WTC11 (cell line): ENCODE results near the gene TEX14. TPM values are rescaled to one million over a fixed set of nuclear protein-coding genes. Genes with fewer than 3 reads are reported as not detected.

Experiments used
- ATAC-seq: fragments of 200-7000 bp; cut with Tn5 transposase; 2 replicates; pipeline ENCODE4 v1.10.0; 2021; ENCODE audit warnings: mild to moderate bottlenecking, moderate library complexity
- CTCF ChIA-PET: fragments of 300-600 bp; sonication (Branson Sonifier 250); formaldehyde crosslinking; loops from one replicate; lab custom pipeline; 2021; ENCODE audit warnings: antibody characterized with exemption; lab: Charles Lee
- POLR2A ChIA-PET: fragments of 350-600 bp; sonication (Branson Sonifier 250); formaldehyde crosslinking; loops from one replicate; lab custom pipeline; 2021; ENCODE audit warnings: antibody characterized with exemption; lab: Charles Lee
- DNase-seq: peaks from one replicate; pipeline ENCODE4 v3.0.0; 2021; ENCODE audit warnings: low spot score
- H3K27ac Mint-ChIP-seq: 2 replicates; pipeline ENCODE4 v1.8.0; 2021; ENCODE audit warnings: mixed read lengths
- H3K27me3 Mint-ChIP-seq: 2 replicates; pipeline ENCODE4 v1.8.0; 2021; ENCODE audit warnings: low read depth, mild to moderate bottlenecking, moderate library complexity, mixed read lengths
- H3K36me3 Mint-ChIP-seq: 2 replicates; pipeline ENCODE4 v1.8.0; 2021; ENCODE audit warnings: mixed read lengths
- H3K4me1 Mint-ChIP-seq: 2 replicates; pipeline ENCODE4 v1.8.0; 2022; ENCODE audit warnings: mixed read lengths
- H3K4me3 Mint-ChIP-seq: 2 replicates; pipeline ENCODE4 v1.8.0; 2021; ENCODE audit warnings: mild to moderate bottlenecking, moderate library complexity, mixed read lengths
- H3K9me3 Mint-ChIP-seq: 2 replicates; pipeline ENCODE4 v1.8.0; 2021; ENCODE audit warnings: mixed read lengths
- CBFB ChIP-seq: sonication (generic); formaldehyde crosslinking; IDR thresholded peaks from 2 replicates; pipeline ENCODE4 v1.8.1; 2022; ENCODE audit warnings: mild to moderate bottlenecking, low read depth, missing genetic modification reagents
- FOXK1 ChIP-seq: sonication (generic); formaldehyde crosslinking; IDR thresholded peaks from 2 replicates; pipeline ENCODE4 v1.8.0; 2022; ENCODE audit warnings: mild to moderate bottlenecking, moderate library complexity, missing genetic modification reagents
- GRHL2 ChIP-seq: fragments of 250-450 bp; sonication (Bioruptor Pico); IDR thresholded peaks from 2 replicates; pipeline ENCODE4 v1.8.0; 2022; ENCODE audit warnings: mild to moderate bottlenecking, moderate library complexity; ENCODE audit not compliant: insufficient replicate concordance, severe bottlenecking
- GTF2I ChIP-seq: fragments of 250-450 bp; sonication (Bioruptor Pico); conservative IDR thresholded peaks from 2 replicates; pipeline ENCODE4 v1.4.0; 2021; ENCODE audit warnings: mild to moderate bottlenecking
- JAZF1 ChIP-seq: fragments of 250-450 bp; sonication (Bioruptor Pico); IDR thresholded peaks from 2 replicates; pipeline ENCODE4 v1.9.0; 2021; ENCODE audit warnings: moderate library complexity, mild to moderate bottlenecking, inconsistent platforms
- MLX ChIP-seq: sonication (generic); formaldehyde crosslinking; IDR thresholded peaks from 2 replicates; pipeline ENCODE4 v1.8.1; 2023; ENCODE audit warnings: mild to moderate bottlenecking, missing genetic modification reagents, moderate library complexity
- NR1H2 ChIP-seq: sonication (generic); formaldehyde crosslinking; IDR thresholded peaks from 2 replicates; pipeline ENCODE4 v1.9.0; 2021; ENCODE audit warnings: mild to moderate bottlenecking, moderate library complexity, missing genetic modification reagents
- NR3C1 ChIP-seq: sonication (generic); formaldehyde crosslinking; conservative IDR thresholded peaks from 2 replicates; pipeline ENCODE4 v1.8.1; 2023; ENCODE audit warnings: low read depth, mild to moderate bottlenecking, missing genetic modification reagents
- PRDM15 ChIP-seq: sonication (generic); formaldehyde crosslinking; IDR thresholded peaks from 2 replicates; pipeline ENCODE4 v1.8.0; 2022; ENCODE audit warnings: missing genetic modification reagents
- PRRX2 ChIP-seq: fragments of 250-450 bp; sonication (Bioruptor Pico); IDR thresholded peaks from 2 replicates; pipeline ENCODE4 v1.8.0; 2021; ENCODE audit warnings: mild to moderate bottlenecking
- RELA ChIP-seq: sonication (generic); formaldehyde crosslinking; IDR thresholded peaks from 2 replicates; pipeline ENCODE4 v1.8.1; 2022; ENCODE audit warnings: missing genetic modification reagents, mild to moderate bottlenecking, borderline replicate concordance
- SMAD3 ChIP-seq: sonication (generic); formaldehyde crosslinking; IDR thresholded peaks from 2 replicates; pipeline ENCODE4 v1.8.0; 2022; ENCODE audit warnings: missing genetic modification reagents, mild to moderate bottlenecking, borderline replicate concordance
- TEAD1 ChIP-seq: sonication (generic); formaldehyde crosslinking; IDR thresholded peaks from 2 replicates; pipeline ENCODE4 v1.8.0; 2022; ENCODE audit warnings: mild to moderate bottlenecking, missing genetic modification reagents
- ZNF138 ChIP-seq: sonication (generic); formaldehyde crosslinking; conservative IDR thresholded peaks from 2 replicates; pipeline ENCODE4 v1.8.1; 2022; ENCODE audit warnings: mild to moderate bottlenecking, moderate library complexity, missing genetic modification reagents
- ZNF263 ChIP-seq: sonication (generic); formaldehyde crosslinking; IDR thresholded peaks from 2 replicates; pipeline ENCODE4 v1.8.1; 2022; ENCODE audit warnings: low read depth, mild to moderate bottlenecking, moderate library complexity, missing genetic modification reagents
- ZNF671 ChIP-seq: fragments of 250-450 bp; sonication (Bioruptor Pico); IDR thresholded peaks from 2 replicates; pipeline ENCODE4 v1.8.0; 2021; ENCODE audit warnings: mild to moderate bottlenecking
- total RNA-seq: library from RNA; stranded (reverse); gene quantifications from 3 replicates; pipeline ENCODE4 v1.2.3, GENCODE V29; 2021
- TF ChIP-seq, protein P1 (sequence below): sonication (generic); formaldehyde crosslinking; IDR thresholded peaks from 2 replicates; pipeline ENCODE4 v1.8.0; 2023; ENCODE audit warnings: missing genetic modification reagents, mild to moderate bottlenecking, borderline replicate concordance
- TF ChIP-seq, protein P2 (sequence below): sonication (generic); formaldehyde crosslinking; IDR thresholded peaks from 2 replicates; pipeline ENCODE4 v1.8.1; 2023; ENCODE audit warnings: mild to moderate bottlenecking, missing genetic modification reagents, moderate library complexity
- TF ChIP-seq, protein P3 (sequence below): sonication (generic); formaldehyde crosslinking; IDR thresholded peaks from 2 replicates; pipeline ENCODE4 v1.8.0; 2022; ENCODE audit warnings: mild to moderate bottlenecking, missing genetic modification reagents

The TEX14 gene
- total RNA-seq, 1 experiment from 2014 or later, result 1.4 TPM

- no peak for TF ChIP-seq NR3C1 (CRISPR knock-in tag)
- TF ChIP-seq FOXK1 (CRISPR knock-in tag), result no peak
- TF ChIP-seq NR1H2, result no peak
These were observed 175.0 kb downstream of the TEX14 start (continued) for GRCh38 chr17:58516644-58517377.

DNA sequence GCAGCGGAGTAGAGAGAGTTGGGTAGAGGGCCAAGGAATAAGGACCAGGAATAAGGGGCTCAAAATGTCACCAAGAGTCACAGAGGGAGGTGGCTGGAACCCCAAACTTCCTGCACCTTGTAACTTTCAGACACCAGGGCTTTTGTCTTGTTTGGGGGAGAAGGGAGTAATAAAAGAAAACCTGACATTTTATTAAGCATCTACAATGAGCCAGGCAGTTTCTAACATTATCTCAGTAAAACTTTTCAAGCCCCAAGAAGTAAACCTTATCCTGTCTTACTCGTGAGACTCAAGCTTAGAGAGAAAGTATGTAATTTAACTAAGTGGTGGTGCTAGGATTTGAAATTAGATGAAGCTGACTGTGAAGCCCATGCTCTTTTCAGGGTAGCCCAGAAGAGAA lies 176.6 kb downstream of the TEX14 start:
- TF ChIP-seq SMAD3 (CRISPR knock-in tag) (no peak), GTF2I (CRISPR knock-in tag) (no peak), ZNF138 (CRISPR knock-in tag) (no peak), MLX (CRISPR knock-in tag) (no peak), CBFB (CRISPR knock-in tag) (no peak), PRRX2 (CRISPR knock-in tag) (no peak), ZNF671 (CRISPR knock-in tag) (no peak), RELA (CRISPR knock-in tag) (no peak), GRHL2 (no peak), JAZF1 (CRISPR knock-in tag) (no peak), PRDM15 (CRISPR knock-in tag) (no peak), ZNF263 (no peak), TEAD1 (no peak), NR1H2 (no peak)
- TF ChIP-seq, protein P1, sequence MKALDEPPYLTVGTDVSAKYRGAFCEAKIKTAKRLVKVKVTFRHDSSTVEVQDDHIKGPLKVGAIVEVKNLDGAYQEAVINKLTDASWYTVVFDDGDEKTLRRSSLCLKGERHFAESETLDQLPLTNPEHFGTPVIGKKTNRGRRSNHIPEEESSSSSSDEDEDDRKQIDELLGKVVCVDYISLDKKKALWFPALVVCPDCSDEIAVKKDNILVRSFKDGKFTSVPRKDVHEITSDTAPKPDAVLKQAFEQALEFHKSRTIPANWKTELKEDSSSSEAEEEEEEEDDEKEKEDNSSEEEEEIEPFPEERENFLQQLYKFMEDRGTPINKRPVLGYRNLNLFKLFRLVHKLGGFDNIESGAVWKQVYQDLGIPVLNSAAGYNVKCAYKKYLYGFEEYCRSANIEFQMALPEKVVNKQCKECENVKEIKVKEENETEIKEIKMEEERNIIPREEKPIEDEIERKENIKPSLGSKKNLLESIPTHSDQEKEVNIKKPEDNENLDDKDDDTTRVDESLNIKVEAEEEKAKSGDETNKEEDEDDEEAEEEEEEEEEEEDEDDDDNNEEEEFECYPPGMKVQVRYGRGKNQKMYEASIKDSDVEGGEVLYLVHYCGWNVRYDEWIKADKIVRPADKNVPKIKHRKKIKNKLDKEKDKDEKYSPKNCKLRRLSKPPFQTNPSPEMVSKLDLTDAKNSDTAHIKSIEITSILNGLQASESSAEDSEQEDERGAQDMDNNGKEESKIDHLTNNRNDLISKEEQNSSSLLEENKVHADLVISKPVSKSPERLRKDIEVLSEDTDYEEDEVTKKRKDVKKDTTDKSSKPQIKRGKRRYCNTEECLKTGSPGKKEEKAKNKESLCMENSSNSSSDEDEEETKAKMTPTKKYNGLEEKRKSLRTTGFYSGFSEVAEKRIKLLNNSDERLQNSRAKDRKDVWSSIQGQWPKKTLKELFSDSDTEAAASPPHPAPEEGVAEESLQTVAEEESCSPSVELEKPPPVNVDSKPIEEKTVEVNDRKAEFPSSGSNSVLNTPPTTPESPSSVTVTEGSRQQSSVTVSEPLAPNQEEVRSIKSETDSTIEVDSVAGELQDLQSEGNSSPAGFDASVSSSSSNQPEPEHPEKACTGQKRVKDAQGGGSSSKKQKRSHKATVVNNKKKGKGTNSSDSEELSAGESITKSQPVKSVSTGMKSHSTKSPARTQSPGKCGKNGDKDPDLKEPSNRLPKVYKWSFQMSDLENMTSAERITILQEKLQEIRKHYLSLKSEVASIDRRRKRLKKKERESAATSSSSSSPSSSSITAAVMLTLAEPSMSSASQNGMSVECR (CRISPR knock-in tag), result no peak
- TF ChIP-seq, protein P2, sequence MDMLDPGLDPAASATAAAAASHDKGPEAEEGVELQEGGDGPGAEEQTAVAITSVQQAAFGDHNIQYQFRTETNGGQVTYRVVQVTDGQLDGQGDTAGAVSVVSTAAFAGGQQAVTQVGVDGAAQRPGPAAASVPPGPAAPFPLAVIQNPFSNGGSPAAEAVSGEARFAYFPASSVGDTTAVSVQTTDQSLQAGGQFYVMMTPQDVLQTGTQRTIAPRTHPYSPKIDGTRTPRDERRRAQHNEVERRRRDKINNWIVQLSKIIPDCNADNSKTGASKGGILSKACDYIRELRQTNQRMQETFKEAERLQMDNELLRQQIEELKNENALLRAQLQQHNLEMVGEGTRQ (CRISPR knock-in tag), result no peak
- TF ChIP-seq, protein P3, sequence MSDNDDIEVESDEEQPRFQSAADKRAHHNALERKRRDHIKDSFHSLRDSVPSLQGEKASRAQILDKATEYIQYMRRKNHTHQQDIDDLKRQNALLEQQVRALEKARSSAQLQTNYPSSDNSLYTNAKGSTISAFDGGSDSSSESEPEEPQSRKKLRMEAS (CRISPR knock-in tag), result no peak
- H3K4me1 Mint-ChIP-seq, result peaks cover 32% of the 10 kb centered on the region
- CTCF ChIA-PET, result interaction anchor here (0.5 to 2.1 kb wide), 10 partner anchors 17 to 553 kb away, joined by 3 to 10 read pairs (median 4); partner anchors contain the start of gene HSF5
- ATAC-seq, result no peak
- H3K27ac Mint-ChIP-seq, result peak overlapping the region; percentile 90
- H3K9me3 Mint-ChIP-seq, result no peaks in the 10 kb centered on the region
- peak overlapping the region; percentile 78 for H3K4me3 Mint-ChIP-seq
- H3K36me3 Mint-ChIP-seq, result peaks cover 14% of the 10 kb centered on the region
- POLR2A ChIA-PET, result interaction anchor here (0.7 to 1.3 kb wide), 5 partner anchors 53 to 231 kb away, joined by 3 to 5 read pairs (median 3); no protein-coding TSS in a partner anchor
- H3K27me3 Mint-ChIP-seq, result no peaks in the 10 kb centered on the region; the same call in 1 of the 2 replicates
- DNase-seq, result no peak
